Activated CD8-positive, alpha-beta memory T cell treated with anti-CD3 and anti-CD28 coated beads for 1 hour (primary cell): Measurements from ENCODE around the gene TBC1D5.

ENCODE experiments used
- DNase-seq, 2 donors: peaks; one replicate each; pipeline ENCODE4 v3.0.0-alpha.2; 2020; ENCODE audit warnings: low read depth in 1 of 2; ENCODE audit errors: extremely low read depth in 1 of 2

The TBC1D5 gene

DNA sequence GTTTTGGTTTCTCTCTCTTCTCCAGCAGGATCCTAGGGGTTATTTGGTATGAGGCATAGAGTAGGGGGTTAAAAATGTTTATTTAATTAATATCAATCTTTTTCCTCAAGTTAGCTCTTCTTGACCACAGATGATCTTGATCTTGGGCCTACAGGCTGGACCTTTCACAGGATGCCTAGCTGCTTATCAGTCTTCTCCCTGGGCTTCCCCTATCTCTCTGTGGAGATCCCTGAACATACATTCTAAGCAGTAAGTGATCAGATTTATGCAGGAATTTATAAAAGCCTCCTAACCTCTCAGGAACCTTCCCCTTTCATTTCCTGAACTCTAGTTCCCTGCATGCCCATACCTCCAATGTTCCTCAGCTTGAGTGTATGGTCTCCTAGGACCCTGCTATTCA, 428.3 kb downstream of the TBC1D5 start:
- no peak for DNase-seq

DNA sequence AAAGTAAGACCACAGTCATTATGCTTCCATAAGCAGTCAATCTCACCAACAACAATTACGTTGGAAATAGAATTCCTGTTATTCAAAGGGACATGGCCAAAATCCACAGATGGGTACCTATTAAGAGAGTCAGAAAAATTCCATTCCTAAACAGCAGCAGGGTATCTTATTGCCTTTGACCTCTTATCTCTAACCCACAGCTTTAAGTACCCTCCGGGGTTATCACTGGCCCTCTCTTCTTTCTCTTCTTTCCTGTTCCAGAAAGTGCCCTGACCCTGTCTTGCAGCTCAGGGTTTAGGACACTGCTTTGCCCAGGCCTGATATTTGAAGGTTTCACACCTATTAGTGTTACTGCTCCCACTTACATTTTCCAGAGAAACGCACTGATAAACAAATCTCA, 428.7 kb downstream of the TBC1D5 start:
- no peak for DNase-seq

DNA sequence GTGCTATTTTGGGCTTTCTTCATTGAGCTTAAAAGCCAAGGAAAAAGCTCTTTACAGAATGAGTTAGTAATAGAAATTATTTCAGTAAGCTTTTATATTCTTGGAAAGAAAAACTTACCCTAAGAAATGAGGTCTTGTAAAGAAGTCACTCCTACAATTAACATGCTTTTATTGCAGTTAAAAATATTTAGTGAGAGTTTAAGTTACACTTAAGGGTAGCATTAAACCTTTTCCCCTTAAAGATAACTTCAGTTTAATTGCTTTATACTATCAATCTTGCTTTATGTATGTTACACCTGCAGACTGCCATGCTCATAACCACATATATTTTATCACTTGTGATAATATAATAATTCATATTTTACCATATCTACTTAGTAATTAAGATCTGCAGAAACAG, 431.4 kb downstream of the TBC1D5 start:
- DNase-seq, result no peak

DNA sequence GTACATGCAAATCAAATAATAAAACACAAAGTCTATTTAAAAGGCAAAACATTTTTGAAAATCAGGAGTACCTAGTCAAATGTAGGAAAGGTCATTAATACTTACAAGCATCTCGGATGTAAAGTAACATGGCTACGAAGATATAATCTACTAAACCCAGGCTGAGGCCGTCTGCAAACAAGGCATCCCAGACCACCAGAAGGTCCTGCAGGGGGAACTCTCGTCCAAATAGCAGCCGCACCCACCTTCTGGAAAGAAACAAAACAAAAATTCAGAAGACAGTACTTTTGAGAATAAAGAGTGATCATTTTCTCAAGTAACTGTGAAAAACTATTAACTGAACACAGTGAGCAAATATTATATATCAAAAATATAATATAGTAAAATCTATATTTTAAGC, 434.5 kb downstream of the TBC1D5 start:
- DNase-seq, result no peak

DNA sequence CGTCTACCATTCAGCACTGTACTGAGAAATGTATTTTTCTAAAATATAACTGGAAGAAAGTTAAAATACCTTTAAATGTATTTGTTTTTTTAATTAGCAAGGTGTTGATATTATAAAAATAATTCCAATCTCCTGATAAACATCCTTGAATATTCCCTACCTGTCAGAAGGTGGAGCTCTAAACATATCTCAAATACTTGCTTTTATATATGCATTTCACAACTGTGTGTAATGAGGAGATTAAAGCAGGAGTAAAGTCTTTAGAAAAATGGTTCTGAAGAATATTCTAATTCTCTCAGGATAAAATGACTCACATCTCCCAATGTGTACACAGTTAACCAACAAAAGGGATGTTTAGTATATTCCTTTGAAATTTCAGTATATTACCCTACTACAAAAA, 434.9 kb downstream of the TBC1D5 start:
- DNase-seq, result no peak

DNA sequence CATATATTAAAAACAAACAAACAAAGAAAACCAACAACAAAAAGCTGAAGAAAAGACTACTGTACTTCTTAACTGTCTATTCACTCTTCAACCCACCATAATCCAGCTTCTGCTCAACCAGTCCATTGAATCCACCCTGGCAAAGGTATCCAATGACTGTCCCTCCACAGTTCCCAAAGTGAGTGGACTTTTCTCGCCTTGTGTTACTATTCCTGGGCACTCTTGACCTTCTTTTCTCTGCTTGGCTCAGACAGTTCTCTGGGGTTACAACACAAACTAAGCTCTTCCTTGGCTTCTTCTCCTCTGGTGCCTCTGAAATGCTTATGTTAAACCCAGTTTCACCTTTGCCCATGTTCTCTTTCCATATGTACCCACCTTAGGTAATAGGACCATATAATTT, 437.5 kb downstream of the TBC1D5 start:
- no peak for DNase-seq

DNA sequence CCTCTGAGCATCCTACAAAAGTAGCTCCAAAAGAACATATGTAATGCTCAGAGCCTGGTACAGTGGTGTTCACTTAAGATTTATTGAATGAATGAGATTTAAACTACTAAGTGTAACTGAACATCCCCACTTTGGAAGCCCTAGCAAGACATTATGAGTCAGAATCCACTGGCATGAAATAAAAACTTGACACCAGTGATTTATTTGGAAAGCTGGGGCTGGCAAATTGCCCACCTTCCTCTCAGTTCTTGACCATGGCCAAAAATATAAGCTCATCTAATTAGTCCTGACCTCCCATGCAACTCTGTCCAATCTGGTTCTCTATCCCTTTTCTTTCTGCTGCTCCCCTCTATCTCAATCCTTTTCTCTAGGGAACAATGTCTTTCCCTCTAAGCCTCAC, 439.7 kb downstream of the TBC1D5 start:
- DNase-seq, result no peak

DNA sequence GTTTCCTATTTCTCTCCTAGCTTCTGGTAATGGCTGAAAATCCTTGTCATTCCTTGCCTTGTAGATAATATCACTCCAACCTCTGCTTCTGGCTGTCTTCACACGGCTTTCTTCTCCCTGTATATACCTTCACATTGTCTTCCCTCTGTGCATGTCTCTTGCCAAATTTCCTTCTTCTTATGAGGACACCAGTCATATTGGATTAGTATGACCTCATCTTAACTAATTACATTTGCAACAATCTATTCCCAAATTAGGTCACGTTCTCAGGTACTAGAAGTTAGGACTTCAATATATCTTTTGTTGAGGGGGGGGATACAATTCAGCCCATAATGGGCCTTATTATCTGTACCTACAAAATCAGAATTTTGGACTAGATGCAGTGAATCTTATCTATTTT, 440.3 kb downstream of the TBC1D5 start:
- DNase-seq, result no peak

DNA sequence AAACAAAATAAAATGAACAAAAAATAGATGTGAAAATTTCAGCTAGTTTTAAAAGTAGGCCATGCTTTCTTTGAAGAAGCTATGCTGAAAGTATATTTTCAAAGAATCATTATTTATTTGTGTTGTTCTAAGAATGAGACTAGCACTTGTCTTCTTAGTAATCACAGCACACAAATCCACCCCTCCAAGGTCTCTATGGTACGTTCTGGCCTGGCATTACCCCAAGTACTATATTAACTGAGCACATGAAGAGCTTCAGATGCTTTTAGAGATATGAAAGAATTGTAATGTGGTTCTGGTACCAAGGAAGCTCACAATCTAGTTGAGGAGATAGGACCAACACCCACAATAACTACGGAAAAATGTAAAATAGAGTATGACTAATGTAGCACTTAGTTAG, 441.2 kb downstream of the TBC1D5 start:
- no peak for DNase-seq

DNA sequence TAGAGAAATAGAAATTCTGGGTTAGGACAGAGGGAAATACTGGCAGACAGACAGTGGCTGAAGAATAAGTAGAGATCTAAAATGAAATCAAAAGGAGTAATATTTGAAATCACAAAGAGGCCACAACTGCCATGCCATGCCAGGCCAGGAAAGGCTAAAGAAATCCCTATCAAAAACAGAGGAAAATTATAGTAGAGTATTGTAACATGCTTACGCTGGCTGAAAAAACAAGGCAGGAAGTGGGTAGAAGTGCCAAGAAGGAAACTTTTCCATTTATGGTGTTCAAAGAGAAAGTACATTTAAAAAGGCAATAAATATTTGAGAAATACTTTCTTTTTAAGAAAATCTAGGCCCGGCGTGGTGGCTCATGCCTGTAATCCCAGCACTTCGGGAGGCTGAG, 442.0 kb downstream of the TBC1D5 start:
- no peak for DNase-seq

DNA sequence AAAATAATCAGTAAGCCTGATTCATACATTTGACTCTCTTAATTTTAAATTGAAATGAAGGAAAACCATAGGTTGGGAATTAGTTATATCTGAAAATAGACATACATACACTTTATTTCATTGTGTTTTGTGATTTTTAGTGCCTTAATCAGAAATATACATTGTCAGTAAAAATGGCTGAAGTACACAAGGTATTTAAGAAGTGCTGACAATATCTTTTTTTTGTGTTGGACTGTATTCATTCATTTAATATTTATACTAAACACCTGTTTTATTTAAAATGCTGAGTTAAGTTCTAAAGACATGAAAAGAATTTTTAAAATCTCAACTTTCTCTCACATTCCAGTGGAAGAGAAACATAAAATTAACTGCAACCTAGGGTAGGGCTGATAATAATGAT, 444.4 kb downstream of the TBC1D5 start:
- no peak for DNase-seq

DNA sequence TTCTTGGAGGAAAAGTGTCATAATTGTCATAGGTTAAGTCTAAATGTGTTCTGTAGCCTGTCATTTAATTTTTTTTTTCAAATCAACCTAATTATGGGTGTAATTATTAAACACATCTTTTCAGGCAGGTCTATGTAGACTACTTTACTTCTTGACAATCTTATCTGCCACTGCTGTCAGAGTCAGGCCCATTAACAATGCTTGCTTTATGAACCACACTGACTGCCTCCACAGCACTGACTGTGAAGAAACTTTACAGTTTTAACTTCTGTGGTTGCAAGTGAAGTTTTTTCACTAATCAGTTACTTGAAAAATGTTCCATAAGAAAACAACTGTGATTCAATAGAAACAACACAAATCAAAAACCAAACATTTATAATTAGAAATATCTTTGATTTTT, 449.9 kb downstream of the TBC1D5 start:
- DNase-seq, result no peak

DNA sequence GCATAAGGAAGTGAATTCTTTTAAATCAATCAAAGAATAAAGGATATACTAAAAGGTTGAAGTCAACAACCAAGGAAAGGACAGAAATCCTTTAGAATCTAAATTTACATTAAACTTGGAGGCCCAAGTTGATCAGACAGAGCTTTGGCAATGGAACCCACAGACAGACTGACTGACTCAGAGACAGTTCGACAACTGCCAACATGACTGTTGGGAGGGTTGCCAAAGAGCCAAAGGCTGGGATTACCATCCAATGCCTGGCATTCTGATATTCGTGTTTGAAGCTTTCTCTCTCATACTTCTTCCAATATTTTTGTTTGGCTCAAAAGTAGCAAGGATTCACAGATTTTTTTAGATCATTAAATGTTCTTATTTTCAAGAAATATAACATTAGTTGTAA, 451.5 kb downstream of the TBC1D5 start:
- DNase-seq, result no peak

DNA sequence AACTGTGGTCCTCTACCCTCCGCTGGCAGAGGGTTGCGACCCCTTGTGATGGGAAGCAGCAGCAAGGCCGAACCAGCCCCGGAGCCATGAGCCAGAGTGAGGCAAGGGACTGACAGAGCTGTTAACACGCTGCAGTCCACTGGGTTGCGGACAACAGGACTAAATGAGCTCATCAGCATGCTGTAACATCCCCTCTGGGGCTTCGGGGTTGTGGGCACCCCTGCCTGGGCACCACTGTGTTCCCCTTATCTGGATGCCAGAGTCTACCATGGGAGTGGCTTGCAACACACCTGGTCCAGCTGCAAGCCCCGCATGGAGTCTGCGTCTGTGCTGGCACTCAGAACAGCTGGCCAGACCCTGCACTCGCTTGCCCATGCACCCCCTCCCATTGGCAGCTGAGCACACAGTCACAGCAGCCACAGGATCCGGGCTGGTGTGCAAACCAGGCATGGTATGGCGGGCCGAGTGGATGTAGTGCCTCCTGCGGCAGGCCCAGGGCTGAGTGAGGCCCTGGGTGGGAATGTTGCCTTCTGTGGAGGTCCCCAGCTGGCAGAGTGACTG, 453.5 kb downstream of the TBC1D5 start:
- DNase-seq, result no peak

DNA sequence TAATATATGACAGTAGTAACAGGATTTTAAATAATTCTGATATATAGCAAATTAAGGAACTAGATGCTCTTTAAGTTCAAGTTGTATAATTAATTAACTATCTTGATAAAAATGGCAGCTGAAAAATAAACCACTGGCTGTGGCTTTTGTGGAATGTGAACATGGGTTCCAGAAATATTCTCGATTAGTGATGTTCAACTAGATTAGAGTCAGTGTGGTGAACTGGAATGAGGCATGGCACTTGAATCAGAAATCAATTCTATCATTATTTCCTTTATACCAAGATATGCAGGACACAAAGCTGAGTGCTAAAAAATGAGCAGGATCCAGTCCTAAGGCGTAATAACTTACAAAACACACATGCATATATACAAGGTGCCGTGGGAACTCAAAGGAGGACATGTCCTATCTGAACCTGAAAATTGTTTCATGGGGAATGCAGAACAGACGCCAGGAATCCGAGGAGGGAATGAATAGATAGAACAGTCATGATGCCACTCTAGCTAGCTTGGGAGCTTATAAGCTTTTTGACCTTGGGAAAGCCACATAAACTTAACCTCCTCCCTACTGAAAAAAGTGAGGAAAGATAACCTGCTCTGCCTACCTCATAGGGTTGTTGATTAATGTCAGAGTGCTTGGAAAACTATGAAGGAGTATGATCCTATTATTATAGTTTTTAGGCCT, 455.3 kb downstream of the TBC1D5 start:
- DNase-seq, result no peak

DNA sequence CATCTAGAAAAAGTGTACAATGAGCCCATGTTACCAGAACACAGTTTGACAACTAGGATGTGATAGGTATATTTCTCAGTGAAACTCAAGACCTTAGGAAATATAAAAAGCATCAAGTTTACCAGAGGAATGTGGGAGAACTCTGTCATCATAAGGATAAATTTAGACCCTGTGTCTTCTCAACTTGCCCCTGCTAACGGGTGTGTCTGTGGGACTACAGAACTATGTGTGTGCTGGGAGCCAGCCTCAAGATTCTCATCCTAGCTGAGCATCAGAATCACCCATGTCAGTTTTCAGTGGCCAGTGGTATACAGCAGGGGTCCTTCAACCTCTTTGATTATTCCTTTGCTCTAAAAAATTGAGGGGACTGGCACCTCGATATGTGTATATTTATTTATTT, 464.4 kb downstream of the TBC1D5 start:
- DNase-seq, result no peak

DNA sequence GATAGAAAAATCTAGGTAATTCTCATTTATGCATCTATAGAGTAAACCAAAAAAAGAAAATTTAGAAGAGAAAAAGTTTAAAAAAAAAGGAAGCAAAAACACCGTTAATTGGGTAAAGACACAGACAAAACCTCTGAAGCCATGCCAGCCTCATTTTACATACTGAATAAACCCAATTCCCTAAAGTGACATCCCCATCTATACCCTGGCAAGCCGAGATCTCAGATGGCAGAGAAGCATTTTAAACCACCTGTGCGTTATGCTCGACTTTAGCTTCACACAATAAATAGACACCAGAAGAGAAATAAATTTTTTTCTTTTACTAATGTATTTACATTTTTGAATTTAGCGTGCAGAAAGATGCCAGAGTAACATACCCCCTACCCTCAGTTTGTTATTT, 475.6 kb downstream of the TBC1D5 start:
- DNase-seq, result no peak

DNA sequence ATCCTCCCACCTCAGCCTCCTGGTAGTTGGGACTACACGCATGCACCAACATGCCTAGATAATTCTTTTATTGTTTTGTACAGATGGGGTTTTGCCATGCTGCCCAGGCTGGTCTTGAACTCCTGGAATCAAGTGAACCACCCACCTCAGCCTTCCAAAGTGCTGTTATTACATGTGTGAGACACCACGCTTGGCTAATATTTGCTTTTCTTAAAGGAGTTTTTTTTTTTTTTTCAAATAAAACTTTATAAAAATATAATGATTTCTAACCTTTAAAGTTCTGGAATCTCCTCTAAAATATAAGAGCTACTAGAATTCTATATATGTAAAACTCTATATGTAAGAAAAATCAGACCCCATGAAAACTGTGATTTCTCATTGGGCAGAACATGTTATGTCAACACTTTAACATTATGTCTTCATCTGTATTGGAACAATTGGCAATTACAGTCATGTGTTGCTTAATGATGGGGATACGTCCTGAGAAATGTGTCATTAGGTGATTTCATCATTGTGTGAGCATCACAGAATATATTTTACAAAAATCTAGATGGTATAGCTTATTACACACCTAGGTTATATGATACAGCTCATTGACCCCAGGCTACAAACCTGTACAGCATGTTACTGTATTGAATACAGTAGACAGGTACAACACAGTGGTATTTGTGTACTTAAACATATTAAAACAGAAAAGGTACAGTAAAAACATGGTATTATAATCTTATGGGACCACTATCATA, 480.6 kb downstream of the TBC1D5 start:
- no peak for DNase-seq

DNA sequence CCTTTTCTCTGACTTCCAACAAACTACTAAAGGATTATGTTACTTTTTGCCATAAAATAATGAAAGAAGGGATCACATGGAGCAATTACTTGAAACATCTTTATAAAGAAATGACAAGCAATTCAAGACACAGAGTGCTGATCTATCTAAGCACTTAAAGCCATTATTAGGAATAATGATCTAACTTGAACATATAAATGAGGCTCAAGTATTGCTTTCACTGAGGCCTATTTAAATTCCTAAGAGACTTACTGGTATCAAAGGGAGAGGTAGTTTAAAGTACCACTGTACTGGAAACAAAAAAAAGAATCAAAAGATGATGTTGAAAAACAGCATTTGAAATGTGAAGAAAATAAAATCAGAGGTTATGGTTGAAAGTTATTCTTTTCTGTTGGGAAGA, 482.2 kb downstream of the TBC1D5 start:
- DNase-seq, result no peak

DNA sequence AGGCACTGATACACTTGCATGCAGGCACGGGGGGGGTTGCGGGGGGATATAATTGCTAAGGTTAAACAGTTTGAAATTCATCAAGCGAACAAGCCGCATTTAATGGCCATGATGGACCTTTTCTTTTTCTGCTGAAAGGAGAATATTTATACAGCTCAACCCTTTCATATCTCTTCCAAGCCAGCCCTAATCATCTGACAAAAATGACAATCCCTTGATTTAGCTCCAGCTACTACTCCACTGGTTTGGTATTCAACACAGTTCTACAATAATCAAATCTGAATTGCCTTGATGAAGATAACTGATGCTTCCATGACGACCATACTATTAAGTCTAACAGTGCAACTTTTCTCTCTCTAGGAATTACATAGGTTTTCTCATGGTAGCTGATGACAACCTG, 482.7 kb downstream of the TBC1D5 start:
- no peak for DNase-seq

DNA sequence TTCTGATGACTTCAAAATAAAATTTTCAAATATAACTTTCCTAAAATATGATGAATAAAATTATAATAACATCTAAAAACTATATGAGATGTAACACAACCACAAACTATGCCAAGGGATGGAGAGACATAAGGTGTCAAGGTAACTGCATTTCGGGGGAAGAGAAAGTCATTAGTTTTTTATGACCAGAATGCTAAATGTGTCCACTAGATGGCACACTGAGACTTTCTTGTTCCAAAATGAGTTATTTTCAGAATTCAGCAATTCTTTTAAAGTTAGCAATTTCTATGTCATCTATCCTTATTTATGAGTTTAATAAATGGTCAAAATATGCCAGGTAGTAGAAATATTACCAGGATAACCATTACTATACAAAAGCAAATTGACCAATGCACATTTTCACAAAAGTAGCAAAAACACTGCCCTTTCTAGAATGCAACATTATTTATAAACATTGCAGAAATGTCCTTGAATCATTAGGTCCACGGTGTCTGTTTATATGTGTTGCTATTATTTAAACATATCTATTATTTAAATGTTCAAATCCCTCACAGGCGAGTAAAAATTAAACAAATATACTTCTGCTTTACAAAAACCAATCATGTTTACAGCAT, 483.5 kb downstream of the TBC1D5 start:
- no peak for DNase-seq

DNA sequence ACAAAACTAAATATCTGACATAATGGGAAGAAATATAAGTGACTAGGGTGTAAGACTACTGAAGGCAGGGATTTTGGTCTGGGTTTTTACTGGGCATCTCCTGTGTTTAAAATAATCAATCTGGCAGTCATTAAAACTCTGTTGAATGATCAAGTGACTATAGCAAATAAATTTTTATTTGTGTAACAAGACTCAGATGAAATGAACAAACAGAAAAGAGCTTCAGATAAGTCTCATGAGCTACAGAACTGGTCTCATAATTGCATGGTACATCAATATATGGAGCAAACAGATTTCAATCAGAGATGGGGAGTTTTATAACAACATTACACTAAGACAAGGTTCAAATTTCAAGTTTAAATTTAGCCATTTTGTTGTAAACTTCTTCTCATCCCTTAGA, 485.2 kb downstream of the TBC1D5 start:
- no peak for DNase-seq
